K562 (cell line): ENCODE results near the gene SLC35B1. TPM values are rescaled to one million over a fixed set of nuclear protein-coding genes. Genes with fewer than 3 reads are reported as not detected.
"Not testable (repeated sequence)": the region's sequence is repeated elsewhere in the genome, so short reads cannot be mapped to it uniquely, and the experiment has no call there.

Source experiments
- ATAC-seq: fragments of 200-7000 bp; cut with Tn5 transposase; 3 replicates; pipeline ENCODE4 v1.9.1; 2020; ENCODE audit warnings: moderate library complexity
- BruUV-seq: library from RNA; stranded (reverse); fragments of 400-500 nt; replicated peaks from 2 replicates; lab custom pipeline; 2021; lab: Mats Ljungman, UMichigan
- CTCF ChIA-PET: fragments of 300-600 bp; formaldehyde crosslinking; extraction: SDS; loops from one replicate; lab custom pipeline; 2021; ENCODE audit warnings: low intra/inter-chr PET ratio; lab: Yijun Ruan, JAX
- POLR2A ChIA-PET: fragments of 300-600, 350-650 bp; sonication (Branson Sonifier 250); formaldehyde crosslinking; extraction: SDS; loops from one replicate; lab custom pipeline; 2021; ENCODE audit warnings: antibody characterized with exemption, inconsistent platforms; lab: Yijun Ruan, JAX
- DNase-seq, 4 experiments: peaks; one replicate each; pipeline versions ENCODE4 v3.0.0 to v3.0.0-alpha.2; 2011 to 2018; ENCODE audit warnings: low spot score in 3 of 4, mixed read lengths in 3 of 4; ENCODE audit errors: extremely low read depth in 1 of 4
- FAIRE-seq: peaks from 2 replicates; lab custom pipeline; 2011; peaks lifted over from hg19 to GRCh38; lab: Jason Lieb, UNC
- H2AFZ ChIP-seq: 2 replicates; pipeline ENCODE4 v1.6.0; 2011; ENCODE audit warnings: low read depth, low read length, control low read depth, inconsistent platforms
- H3K27ac ChIP-seq: fragments of 200-600 bp; 3 replicates; pipeline ENCODE4 v1.8.0; 2011; ENCODE audit warnings: low read depth, mild to moderate bottlenecking, control low read depth, inconsistent platforms, low read length, moderate library complexity, mixed read lengths; ENCODE audit errors: extremely low read depth
- H3K27me3 ChIP-seq, 2 experiments: fragments of 300-600 bp in 1 of 2; 2 replicates in 1 of 2; 3 replicates in 1 of 2; pipeline versions ENCODE4 v1.6.0 to v1.8.0; 2011; ENCODE audit warnings: inconsistent platforms in 2 of 2, low read length in 2 of 2, mild to moderate bottlenecking in 1 of 2, mixed read lengths in 1 of 2, moderate library complexity in 1 of 2; ENCODE audit not compliant: control insufficient read depth in 2 of 2, insufficient read depth in 2 of 2
- H3K36me3 ChIP-seq: fragments of 300-600 bp; 3 replicates; pipeline ENCODE4 v1.8.0; 2011; ENCODE audit warnings: mild to moderate bottlenecking, low read length, inconsistent platforms; ENCODE audit not compliant: control insufficient read depth, insufficient read depth
- H3K4me1 ChIP-seq, 2 experiments: fragments of 200-600 bp in 1 of 2; replicated peaks in 1 of 2; 2 replicates in 1 of 2; 3 replicates in 1 of 2; pipeline versions ENCODE4 v1.5.1 to v1.8.0; 2011; ENCODE audit warnings: inconsistent platforms in 2 of 2, low read length in 2 of 2, mild to moderate bottlenecking in 1 of 2, mixed read lengths in 1 of 2, moderate library complexity in 1 of 2; ENCODE audit not compliant: control insufficient read depth in 2 of 2, insufficient read depth in 2 of 2
- H3K4me2 ChIP-seq: 2 replicates; pipeline ENCODE4 v1.6.1; 2011; ENCODE audit warnings: low read length, control low read depth, inconsistent platforms, mixed read lengths; ENCODE audit not compliant: insufficient read depth
- H3K4me3 ChIP-seq: fragments of 200-600 bp; sonication (generic), shearing (Covaris generic); 2 replicates; pipeline ENCODE4 v1.5.1; 2016; ENCODE audit warnings: control low read depth, inconsistent platforms
- H3K79me2 ChIP-seq: fragments of 200-600 bp; 3 replicates; pipeline ENCODE4 v1.8.0; 2011; ENCODE audit warnings: low read length, inconsistent platforms; ENCODE audit not compliant: control insufficient read depth, insufficient read depth
- H3K9ac ChIP-seq, 2 experiments: 2 replicates each; pipeline versions ENCODE4 v1.6.0 to v1.6.1; 2011; ENCODE audit warnings: low read depth in 2 of 2, low read length in 2 of 2, control low read depth in 1 of 2, inconsistent platforms in 1 of 2, mild to moderate bottlenecking in 1 of 2, mixed read lengths in 1 of 2; ENCODE audit not compliant: insufficient read depth in 1 of 2
- H3K9me1 ChIP-seq: one replicate; pipeline ENCODE4 v1.6.0; 2011; ENCODE audit warnings: inconsistent platforms, mild to moderate bottlenecking, low read length, moderate library complexity; ENCODE audit not compliant: control insufficient read depth, insufficient read depth
- H3K9me3 ChIP-seq: replicated peaks from 2 replicates; pipeline ENCODE4 v1.5.1; 2011; ENCODE audit warnings: low read depth, low read length, inconsistent platforms; ENCODE audit not compliant: control insufficient read depth, insufficient read depth
- H4K20me1 ChIP-seq: replicated peaks from 2 replicates; pipeline ENCODE4 v1.6.1; 2011; ENCODE audit warnings: low read length, inconsistent platforms, mixed read lengths; ENCODE audit not compliant: control insufficient read depth, insufficient read depth
- ASH1L ChIP-seq: fragments of 450-650 bp; IDR thresholded peaks from 2 replicates; pipeline ENCODE4 v1.6.1; 2018; ENCODE audit warnings: borderline replicate concordance, mild to moderate bottlenecking, low read depth; ENCODE audit not compliant: partially characterized antibody
- BRF1 ChIP-seq: IDR thresholded peaks from 3 replicates; pipeline ENCODE4 v1.6.1; 2011; ENCODE audit warnings: borderline replicate concordance, mild to moderate bottlenecking; ENCODE audit not compliant: insufficient read length; ENCODE audit errors: extremely low read depth
- CBX2 ChIP-seq: fragments of 200-600 bp; sonication (generic); IDR thresholded peaks from one replicate; pipeline ENCODE4 v1.6.1; 2012; ENCODE audit warnings: mild to moderate bottlenecking, low read length, inconsistent platforms; ENCODE audit not compliant: insufficient read depth, poor library complexity, severe bottlenecking
- EGR1 ChIP-seq: fragments of 450-650 bp; conservative IDR thresholded peaks from 2 replicates; pipeline ENCODE4 v1.6.1; 2017; ENCODE audit warnings: mild to moderate bottlenecking
- IFI16 ChIP-seq: fragments of 250-450 bp; sonication (Bioruptor Pico); IDR thresholded peaks from 2 replicates; pipeline ENCODE4 v2.1.2; 2022; ENCODE audit warnings: mild to moderate bottlenecking, inconsistent platforms
- MAFK ChIP-seq: IDR thresholded peaks from 2 replicates; pipeline ENCODE4 v1.6.1; 2011; ENCODE audit warnings: low read length, improper control_type of control experiment
- MBD2 ChIP-seq: sonication (generic); IDR thresholded peaks from 2 replicates; pipeline ENCODE4 v1.6.1; 2016; ENCODE audit warnings: low read depth, borderline replicate concordance
- POLR3G ChIP-seq: IDR thresholded peaks from 2 replicates; pipeline ENCODE4 v1.6.1; 2011; ENCODE audit not compliant: insufficient read length, insufficient replicate concordance; ENCODE audit errors: extremely low read depth
- SLC30A9 ChIP-seq: fragments of 250-450 bp; sonication (Bioruptor Pico); IDR thresholded peaks from 2 replicates; pipeline ENCODE4 v1.8.0; 2022; ENCODE audit warnings: mild to moderate bottlenecking, moderate library complexity
- SOX6 ChIP-seq: fragments of 450-650 bp; IDR thresholded peaks from 2 replicates; pipeline ENCODE4 v1.6.1; 2014; ENCODE audit warnings: mild to moderate bottlenecking
- XRCC3 ChIP-seq: fragments of 450-650 bp; IDR thresholded peaks from 2 replicates; pipeline ENCODE4 v1.6.1; 2017; ENCODE audit warnings: mild to moderate bottlenecking, moderate library complexity
- ZBTB5 ChIP-seq: fragments of 450-650 bp; IDR thresholded peaks from 2 replicates; pipeline ENCODE4 v1.6.1; 2017; ENCODE audit warnings: antibody characterized with exemption
- ZC3H4 ChIP-seq: sonication (generic); formaldehyde crosslinking; IDR thresholded peaks from 2 replicates; pipeline ENCODE4 v1.9.0; 2021; ENCODE audit warnings: missing genetic modification reagents, borderline replicate concordance
- ZKSCAN1 ChIP-seq: fragments of 150-350 bp; IDR thresholded peaks from 2 replicates; pipeline ENCODE4 v1.6.1; 2016; ENCODE audit warnings: low read depth, low read length
- ZNF77 ChIP-seq: fragments of 250-450 bp; sonication (Bioruptor Pico); IDR thresholded peaks from 2 replicates; pipeline ENCODE4 v1.5.0; 2020
- WGBS: fragments of 100-300 bp; shearing (Covaris generic); methylation state at CpG from one replicate; pipeline ENCODE4 v1.1.6; 2016; ENCODE audit warnings: low coverage, mixed read lengths; ENCODE audit not compliant: insufficient coverage; ENCODE audit errors: missing lambda C conversion rate; 5-methylcytosine and 5-hydroxymethylcytosine counted together
- in situ Hi-C: fragments of 300-500 bp; cut with MboI; formaldehyde crosslinking; loops from 4 replicates; pipeline ENCODE4 v1.15.0; 2018; ENCODE audit warnings: inconsistent platforms, mixed read lengths
- intact Hi-C: fragments of 100-400 bp; cut with micrococcal nuclease; formaldehyde crosslinking; loops from 2 replicates; pipeline ENCODE4 v1.14.2; 2022
- polyA plus RNA-seq, 8 experiments: library from polyadenylated mRNA; depleted of rRNA in 4 of 8; stranded (reverse) in 5 of 8; unstranded in 3 of 8; fragments of >200 nt; fragmentation: Nextera tagmentation in 2 of 8; fragmentation: Illumina TruSeq in 1 of 8; extraction: Ambion mirVana in 2 of 8; extraction: Trizol in 1 of 8; gene quantifications; 2 replicates each; pipeline versions ENCODE4 v1.2.1 to v1.2.3, GENCODE V29; 2011 to 2014; ENCODE audit warnings: inconsistent platforms in 1 of 8, missing spikeins in 1 of 8
- total RNA-seq, 7 experiments: library from RNA; depleted of rRNA in 6 of 7; stranded (reverse); fragments of >200 nt in 6 of 7; fragmentation: Illumina TruSeq in 2 of 7; extraction: Trizol in 2 of 7; gene quantifications; 2 replicates each; pipeline versions ENCODE4 v1.2.1 to v1.2.3, GENCODE V29; 2011 to 2021; ENCODE audit warnings: low replicate concordance in 1 of 7

The SLC35B1 gene
- total and polyA plus RNA-seq, 9 of the 15 experiments (the other 6 are each of a cell fraction or from before 2014, with no cell fraction given): 51.4 to 87.9 (median 66.3) TPM

- intact Hi-C loops, H2AFZ ChIP-seq, H3K9me1 ChIP-seq, H3K27ac ChIP-seq, POLR2A ChIA-PET, ATAC-seq, H3K4me3 ChIP-seq, DNase-seq, H3K4me1 ChIP-seq, FAIRE-seq, in situ Hi-C loops, H3K9ac ChIP-seq, H3K4me2 ChIP-seq, BruUV-seq, H3K27me3 ChIP-seq, H3K9me3 ChIP-seq, CTCF ChIA-PET: not testable (repeated sequence)
- Histone ChIP-seq H3K36me3 (peaks cover 95% of the 10 kb centered on the region), H3K79me2 (peaks cover 57% of the 10 kb centered on the region), H4K20me1 (peaks cover 31% of the 10 kb centered on the region; the same call in 1 of the 2 replicates)
- WGBS: 90% methylated on average over 5 of the region's 6 CpGs
Observed at GRCh38 chr17:49724552-49724951, 16.8 kb upstream of the SLC35B1 start.

GRCh38 chr17:49723423-49723822 is 15.7 kb upstream of the SLC35B1 start:
- no TSS peak for BruUV-seq
- H3K9me3 ChIP-seq: no peaks in the 10 kb centered on the region
- H2AFZ ChIP-seq: no peak overlapping the region
- ChIA-PET CTCF (interaction anchor here (0.7 kb wide), 1 partner anchor 31 kb away, joined by 3 read pairs; no protein-coding TSS in a partner anchor), POLR2A (interaction anchor here (0.7 to 2.5 kb wide), 2 partner anchors 8 to 15 kb away, joined by 3 to 7 read pairs; no protein-coding TSS in a partner anchor)
- ATAC-seq: no peak
- DNase-seq: no peak
- no peak overlapping the region for H3K4me3 ChIP-seq
- peaks cover 0 to 8% of the 10 kb centered on the region in 2 experiments; a peak in 4 of 5 replicates for H3K4me1 ChIP-seq
- peaks cover 24% of the 10 kb centered on the region; the same call in 1 of the 2 replicates for H4K20me1 ChIP-seq
- H3K9me1 ChIP-seq: no peaks in the 10 kb centered on the region
- H3K79me2 ChIP-seq: peaks cover 47% of the 10 kb centered on the region
- H3K9ac ChIP-seq: peak overlapping the region in 1 of 2 experiments; percentile 50; a peak in 1 of 4 replicates
- in situ Hi-C loops (no loop called here), intact Hi-C loops (no loop called here)
- 83% methylated on average over 7 of the region's 8 CpGs for WGBS
- FAIRE-seq: no peak
- peaks cover 95% of the 10 kb centered on the region for H3K36me3 ChIP-seq
- no peak overlapping the region for H3K27ac ChIP-seq
- TF ChIP-seq MBD2 (no peak), ZKSCAN1 (no peak), SOX6 (no peak), IFI16 (CRISPR knock-in tag) (no peak), BRF1 (no peak), MAFK (no peak), POLR3G (no peak), ASH1L (no peak), SLC30A9 (CRISPR knock-in tag) (no peak), EGR1 (no peak), ZC3H4 (CRISPR knock-in tag) (no peak), CBX2 (no peak), XRCC3 (no peak), ZNF77 (CRISPR knock-in tag) (no peak), ZBTB5 (no peak)
- no peaks in the 10 kb centered on the region for H3K27me3 ChIP-seq
- H3K4me2 ChIP-seq: no peak overlapping the region
